Lung microvascular endothelial cell (primary cell): ENCODE results near the gene MOV10L1. TPM values are rescaled to one million over a fixed set of nuclear protein-coding genes. Genes with fewer than 3 reads are reported as not detected.

Experiments used
- DNase-seq, 2 donors: peaks; one replicate each; pipeline versions ENCODE4 v3.0.0 to v3.0.0-alpha.2; 2010; ENCODE audit warnings: low read depth in 2 of 2
- total RNA-seq: library from RNA; depleted of rRNA; stranded (reverse); fragments of >200 nt; gene quantifications from 2 replicates; pipeline ENCODE4 v1.2.1, GENCODE V29; 2014

Gene MOV10L1
- total RNA-seq = 22.7 and 44.2 TPM in 2 replicates

DNA sequence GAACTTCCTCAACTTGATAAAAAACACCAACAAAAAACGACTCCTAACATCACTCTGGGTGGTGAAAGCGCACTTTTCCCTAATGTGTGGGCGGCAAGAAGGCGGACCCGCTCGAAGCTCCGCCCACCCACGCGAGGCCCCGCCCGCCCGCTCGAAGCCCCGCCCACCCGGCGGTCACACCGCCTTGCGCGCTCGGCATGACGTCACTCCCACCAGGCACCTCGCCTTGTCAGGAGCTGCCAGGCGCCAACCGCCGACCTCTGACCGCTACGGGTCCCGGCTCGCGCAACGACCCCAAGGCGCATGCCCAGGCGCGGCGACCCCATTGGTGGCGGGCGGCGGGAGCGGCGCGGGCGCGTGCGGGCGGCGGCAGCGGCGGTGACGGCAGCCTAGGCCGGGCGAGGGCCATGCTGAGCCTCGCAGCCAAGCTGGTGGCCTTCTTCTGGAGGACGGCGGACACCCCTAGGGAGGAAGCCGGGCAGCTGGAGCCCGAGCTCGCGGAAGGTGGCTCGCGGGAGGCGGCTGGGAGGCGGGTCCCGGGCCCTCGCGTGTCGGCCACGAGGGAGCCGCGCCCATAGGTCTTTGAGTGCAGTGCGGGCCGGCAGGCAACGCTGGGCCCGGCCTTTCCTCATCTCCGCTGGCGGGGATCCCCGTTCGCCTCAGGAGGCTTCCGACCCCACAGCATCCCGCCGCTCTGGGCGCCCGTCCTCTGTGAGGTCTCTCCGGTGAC lies at the start of gene MOV10L1:
MOV10L1 (plus strand) TSS at position 325 of the 730 bp plus-strand sequence; CDS start at position 408, 83 bp downstream.
- DNase-seq = peak; percentile 50 to 59

DNA sequence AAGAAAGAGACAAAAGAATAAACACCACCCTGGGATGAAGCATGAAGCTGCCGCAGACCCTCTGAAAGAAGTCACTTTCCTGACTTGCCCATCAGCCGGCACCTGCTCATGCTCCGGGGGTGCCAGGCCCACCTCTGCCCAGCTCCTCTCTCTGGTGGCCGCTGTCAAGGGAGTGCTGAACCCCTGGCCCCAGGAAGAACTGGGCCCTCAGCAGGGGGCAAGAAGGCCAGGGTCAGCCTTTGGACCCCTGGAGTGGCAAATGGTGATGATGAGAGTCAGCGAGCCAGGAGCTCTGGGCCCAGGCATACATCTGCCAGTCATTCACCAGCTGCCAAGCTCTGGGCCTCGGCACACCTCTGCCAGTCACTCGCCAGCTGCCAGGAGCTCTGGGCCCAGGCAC lies 49.1 kb upstream of the MOV10L1 start:
- no peak for DNase-seq

DNA sequence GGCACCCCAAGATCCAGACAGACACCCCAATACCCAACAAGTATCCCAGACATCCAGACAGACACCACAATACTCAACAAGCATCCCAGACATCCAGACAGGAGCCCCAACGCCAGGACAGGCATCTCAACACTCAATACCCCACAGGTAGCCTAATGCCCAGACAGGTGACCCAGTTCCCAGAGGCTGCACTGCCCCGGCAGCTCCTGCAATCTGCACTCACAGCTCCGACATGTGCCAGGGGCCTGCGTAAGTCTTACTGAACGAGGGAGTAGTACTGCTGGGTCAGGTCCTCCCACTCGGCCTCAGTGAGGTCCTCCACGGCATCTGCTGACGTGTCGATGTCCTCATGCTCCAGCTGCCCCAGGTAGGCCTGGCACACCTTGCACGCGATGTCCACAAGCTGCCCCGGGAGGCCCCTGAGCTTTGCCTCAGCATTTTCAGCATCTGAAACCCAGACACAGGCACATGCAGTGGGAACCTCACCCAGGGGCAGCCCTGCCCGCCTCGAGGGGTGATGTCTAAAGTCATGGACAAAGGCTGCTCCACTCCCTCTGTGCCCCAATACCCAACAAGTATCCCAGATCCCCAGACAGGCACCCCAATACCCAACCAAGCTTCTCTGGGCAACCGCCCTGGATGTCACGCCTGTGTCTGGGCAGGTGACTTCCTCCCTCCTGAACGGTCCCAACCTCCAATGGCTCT lies 48.3 kb upstream of the MOV10L1 start:
- no peak for DNase-seq

DNA sequence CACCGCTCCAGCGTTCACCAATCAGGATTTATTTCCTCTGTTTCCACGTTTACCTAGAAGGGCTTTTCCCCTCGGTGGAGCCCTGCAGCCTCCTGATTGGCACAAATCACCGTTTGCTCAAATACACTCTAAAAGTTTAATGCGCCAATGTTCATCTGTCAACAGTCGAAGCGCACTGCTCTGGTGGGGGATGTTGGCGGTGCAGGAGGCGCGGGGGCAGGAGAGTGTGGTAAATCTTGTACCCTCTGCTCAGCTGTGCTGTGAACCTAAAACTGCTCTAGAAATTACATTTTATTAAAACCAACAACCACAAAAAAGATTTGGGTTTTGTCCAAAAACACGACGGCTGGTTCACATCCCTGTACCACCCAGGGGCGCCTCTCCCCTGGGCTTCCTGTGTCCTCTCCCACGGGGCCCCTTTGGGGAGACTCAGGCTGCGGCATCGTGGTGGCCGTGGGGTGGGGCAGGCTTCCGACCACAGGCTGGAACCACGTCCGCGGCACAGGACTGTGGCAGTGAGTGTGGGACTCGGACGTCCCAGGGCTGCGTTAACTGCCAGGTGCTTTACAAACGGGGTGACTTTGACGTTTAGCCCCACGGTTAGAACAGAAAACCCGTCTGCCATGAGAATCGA lies 45.2 kb upstream of the MOV10L1 start:
- DNase-seq = no peak

DNA sequence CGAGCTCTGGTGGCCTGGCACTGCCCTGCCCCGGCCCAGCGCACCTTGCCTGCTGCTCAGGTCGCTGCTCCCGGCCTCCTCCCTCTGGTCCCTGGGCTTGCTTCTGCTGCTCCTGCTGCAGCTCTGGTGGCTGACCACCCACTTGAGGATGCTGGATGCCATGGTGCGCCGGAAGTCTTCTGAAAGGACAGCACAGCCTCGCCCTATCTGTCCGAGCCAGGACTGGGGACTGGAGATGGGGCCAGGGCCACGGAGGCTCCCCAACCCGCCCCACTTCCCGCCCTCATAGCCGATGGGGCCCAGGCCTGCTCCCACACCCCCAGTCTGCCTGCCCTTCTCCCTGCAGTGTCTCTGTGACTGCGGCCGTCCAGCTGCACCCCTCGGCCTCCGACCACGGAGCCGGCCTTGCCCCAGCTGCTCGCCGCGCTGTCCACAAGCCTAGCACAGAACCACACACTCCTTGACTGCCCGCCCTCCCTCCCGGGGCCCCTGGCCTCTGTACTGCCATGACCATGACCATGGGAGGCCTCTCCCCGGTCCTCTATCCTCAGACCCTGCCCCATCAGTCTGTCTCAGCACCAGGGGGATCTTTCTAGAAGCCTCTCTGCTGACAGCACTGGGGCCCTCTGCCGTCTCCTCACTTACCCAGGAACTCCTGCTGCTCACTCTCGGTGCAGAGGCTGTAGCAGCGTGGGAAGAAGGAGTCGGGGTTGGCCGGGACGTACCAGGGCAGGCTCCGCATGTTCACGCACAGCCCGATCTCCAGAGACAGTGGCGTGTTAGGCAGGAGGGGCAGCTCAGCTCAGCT lies 44.4 kb upstream of the MOV10L1 start:
- DNase-seq = no peak

DNA sequence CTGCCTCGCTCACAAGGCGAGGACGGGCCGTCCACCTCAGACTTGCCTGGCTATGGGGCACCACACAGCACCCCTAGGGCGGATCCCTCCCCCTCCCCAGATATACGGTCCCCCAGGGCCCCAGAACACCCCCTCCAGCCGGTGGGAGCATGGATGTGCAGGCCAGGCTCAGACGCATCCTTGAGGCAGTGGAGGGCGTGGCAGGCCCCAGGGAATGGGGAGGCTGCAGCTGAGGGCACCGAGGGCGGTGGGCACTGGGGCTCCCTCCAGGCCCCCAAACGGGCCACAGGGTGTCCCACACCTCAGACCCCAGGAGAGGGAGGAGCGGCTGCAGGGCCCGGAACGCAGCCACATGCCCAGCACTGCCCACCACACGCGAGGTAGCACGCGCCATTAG lies 43.8 kb upstream of the MOV10L1 start:
- DNase-seq = no peak

DNA sequence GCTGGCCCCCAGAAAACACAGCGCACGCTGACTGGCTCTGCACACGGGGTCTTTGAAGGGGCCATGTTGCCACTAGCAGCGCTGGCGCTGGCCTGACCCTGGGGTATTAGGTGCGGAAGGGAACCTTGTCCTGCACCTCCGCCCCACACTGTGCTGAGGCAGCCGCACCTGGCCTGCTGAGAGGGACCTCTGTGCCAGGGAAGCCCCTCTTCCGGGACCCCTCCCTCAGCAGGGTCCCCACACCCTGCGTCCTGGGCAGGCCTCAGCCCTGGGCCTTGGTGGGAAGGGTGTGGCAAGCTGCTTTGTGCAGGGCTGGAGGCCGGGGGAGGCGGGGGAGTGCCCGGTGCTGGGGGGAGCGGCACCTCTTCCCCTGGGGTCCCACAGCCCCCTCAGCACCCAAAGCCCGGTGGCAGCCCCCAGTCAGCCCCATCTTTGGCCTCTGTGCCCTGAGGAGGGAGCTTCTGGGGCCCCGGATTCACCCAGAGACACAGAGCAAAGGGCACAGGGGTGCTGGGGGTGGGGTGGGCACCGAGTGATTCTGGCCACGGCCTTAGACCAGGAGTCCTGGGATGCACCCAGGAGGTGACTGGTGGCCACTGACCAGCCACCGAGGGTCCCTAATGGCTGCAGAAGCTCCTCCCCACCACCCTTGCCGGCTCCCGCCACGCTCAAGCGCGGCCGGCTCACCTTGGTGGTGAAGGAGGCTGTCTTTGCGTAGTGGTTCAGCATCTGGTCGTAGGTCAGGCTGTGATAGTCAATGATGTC lies 43.1 kb upstream of the MOV10L1 start:
- no peak for DNase-seq

DNA sequence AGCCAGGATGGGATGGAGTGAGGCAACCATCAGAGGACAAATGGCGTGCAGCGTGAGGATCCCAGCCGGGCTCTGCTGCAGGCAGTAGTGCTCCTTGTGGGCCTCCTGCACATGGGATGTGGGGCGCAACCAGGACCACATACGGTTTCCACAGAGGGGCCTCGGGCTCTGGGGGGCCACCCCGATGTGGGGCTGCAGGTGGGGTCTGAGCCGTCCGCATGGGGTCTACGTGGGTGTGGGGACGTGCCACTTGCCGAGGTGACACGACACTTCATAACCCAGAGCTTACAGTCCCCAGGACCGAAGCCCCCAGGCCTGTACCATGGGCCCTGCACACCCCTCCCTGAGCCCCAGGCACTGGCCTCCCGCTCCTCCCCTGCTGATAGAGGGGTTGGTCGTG lies 42.5 kb upstream of the MOV10L1 start:
- no peak for DNase-seq

DNA sequence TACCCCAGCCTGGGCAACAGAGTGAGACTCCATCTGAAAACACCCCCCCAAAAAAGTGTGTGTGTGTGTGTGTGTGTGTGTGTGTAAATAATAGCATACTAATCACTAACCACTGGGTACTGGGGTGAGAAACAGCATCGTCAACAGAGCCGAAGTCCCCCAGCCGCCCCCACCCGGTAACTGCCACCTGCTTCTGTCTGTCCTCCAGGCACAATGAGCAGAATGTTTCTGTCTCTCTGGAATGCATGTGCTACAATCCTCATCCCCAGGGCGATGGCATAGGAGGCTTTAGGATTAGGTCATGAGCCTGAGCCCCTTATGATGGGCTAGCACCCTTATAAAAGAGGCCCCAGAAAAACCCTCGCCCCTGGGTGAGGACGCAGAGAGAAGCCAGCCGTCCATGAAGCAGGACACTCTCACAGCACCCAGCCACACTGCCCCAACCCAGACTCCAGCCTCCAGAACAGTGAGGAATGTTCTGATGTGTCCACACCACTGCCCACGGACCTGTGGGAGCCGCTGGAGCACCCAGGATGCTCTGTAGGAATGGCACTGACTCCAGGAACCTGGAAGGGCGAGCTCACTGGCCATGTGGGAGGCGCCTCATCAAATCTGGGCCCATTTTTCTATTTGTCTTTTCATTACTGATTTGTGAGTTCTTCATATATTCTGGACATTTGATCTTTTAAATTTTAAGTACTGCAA lies 41.6 kb upstream of the MOV10L1 start:
- DNase-seq = no peak

DNA sequence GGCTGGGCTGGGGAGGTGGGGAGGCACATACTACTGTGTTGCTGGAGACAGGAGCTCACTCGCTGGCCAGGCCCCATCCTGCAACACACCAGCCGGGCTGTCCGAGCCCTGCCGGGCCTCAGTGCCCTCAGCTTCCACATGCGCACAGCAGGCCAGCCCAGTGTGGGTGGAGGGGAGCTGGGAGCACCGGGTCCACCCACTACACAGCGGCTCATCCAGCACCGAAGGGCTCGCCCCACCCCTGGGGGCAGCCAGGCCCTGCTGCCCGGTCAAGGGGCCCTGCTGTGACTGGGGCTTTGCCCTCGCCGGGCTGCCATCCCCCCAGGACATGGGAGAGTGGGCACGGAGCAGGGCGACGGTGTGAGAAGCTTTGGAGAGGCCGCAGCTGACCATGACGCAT lies 41.0 kb upstream of the MOV10L1 start:
- DNase-seq = no peak

DNA sequence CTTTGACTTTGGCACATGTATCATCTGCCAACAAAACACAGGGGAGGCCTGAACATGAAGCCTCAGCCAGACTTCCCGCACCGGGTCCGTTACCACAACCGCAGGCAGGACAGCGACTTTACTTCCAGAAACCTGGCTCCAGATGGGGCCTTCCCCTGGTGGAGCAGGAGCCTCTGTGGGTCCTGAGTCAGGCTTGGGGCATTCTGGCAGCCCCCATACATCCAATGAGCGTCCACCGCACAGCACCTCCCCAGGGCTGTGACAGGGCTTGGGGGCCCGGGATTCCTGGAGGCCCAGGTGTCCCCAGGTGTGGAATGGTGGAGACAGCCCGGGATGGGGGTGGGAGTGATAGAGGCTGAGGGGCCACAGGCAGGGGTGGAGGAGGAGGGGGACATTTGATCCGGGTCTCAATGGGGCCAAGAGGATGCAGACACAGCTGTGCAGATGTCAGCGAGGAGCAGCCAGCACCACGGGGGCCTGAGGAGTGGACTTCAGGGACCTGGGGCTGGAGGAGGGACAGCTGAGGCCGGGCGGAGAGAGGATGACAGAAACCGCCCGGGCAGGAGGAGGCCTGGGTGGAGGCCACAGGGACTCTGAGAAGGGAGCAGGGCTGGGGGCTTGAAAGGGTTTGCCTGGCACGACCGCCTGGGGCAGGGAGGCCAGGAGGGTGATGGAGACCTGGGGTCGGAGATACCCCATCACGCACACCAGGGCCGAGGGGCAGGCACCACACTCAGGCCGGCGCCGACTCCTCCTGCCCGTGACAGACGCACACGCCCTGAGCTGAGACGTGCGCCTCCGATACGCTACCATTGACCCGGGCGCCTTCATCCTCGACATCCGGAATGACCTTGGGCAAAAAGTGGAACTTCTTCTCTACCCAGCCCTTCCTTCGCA lies 40.3 kb upstream of the MOV10L1 start:
- DNase-seq = no peak

DNA sequence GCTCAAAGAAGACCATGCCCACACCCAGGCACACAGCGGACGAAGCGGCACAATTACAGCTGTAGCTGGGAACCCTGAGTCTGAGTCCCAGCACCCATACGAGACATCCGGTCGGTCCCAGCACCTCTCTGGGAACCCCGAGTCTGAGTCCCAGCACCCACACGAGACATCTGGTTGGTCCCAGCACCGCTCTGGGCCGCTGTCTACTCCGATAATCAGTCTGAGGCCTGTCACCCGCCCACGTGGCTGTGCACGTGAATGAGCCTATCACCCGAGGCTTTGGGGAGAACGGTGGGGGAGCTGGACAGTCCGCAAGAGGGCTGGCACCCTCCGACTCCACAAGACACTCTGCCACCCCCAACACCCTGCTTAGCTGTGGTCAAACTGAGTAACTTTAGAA lies 37.9 kb upstream of the MOV10L1 start:
- no peak for DNase-seq

DNA sequence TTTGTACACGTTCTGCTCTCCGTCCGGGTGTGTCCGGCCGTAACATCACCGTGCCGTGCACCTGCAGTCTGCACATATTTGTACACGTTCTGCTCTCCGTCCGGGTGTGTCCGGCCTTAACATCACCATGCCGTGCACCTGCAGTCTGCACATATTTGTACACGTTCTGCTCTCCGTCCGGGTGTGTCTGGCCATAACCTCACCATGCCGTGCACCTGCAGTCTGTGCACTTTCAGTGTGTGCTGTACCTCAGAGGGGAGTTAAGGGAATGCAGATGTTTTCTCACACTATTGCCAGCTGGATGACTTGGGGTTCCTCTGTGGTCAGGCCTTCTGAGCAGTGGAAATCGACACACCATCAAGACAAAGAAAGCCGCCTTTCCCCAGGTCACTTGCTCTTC lies 35.9 kb upstream of the MOV10L1 start:
- no peak for DNase-seq

DNA sequence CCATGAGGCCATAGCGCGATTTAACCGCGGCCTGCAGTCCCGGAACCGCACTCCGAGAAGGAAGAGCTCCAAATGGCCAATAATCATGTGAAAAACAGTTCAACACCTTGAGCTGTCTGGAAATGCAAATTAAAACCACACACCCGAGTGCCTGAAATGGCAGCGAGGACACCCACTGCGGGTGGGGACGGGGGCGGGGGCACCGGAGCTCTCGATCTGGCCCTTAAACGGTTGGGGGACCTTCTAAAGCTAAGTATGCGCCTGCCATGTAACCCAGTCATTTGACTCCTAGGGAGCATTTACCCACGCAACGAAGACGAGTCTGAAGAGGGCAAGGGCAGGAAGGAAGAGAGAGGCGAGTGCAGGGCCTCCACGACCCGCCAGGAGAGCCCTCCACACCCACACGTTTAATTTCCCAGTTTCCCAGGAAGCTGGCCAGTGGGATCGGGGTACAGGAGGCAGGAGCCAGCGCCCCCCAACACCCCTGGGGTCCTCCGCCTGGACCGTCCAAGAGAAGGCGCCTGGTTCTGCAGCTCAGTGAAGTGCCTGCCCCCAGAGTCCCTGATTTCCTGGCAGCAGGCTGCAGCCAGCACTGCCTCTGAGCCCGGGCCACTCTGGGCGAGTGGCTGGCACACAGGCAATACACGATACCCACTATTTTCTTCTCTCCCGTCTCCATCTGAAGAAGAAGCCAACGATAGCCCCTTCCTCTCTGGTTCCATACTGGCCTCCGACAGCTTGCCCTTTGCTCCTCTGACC lies 33.4 kb upstream of the MOV10L1 start:
- no peak for DNase-seq

DNA sequence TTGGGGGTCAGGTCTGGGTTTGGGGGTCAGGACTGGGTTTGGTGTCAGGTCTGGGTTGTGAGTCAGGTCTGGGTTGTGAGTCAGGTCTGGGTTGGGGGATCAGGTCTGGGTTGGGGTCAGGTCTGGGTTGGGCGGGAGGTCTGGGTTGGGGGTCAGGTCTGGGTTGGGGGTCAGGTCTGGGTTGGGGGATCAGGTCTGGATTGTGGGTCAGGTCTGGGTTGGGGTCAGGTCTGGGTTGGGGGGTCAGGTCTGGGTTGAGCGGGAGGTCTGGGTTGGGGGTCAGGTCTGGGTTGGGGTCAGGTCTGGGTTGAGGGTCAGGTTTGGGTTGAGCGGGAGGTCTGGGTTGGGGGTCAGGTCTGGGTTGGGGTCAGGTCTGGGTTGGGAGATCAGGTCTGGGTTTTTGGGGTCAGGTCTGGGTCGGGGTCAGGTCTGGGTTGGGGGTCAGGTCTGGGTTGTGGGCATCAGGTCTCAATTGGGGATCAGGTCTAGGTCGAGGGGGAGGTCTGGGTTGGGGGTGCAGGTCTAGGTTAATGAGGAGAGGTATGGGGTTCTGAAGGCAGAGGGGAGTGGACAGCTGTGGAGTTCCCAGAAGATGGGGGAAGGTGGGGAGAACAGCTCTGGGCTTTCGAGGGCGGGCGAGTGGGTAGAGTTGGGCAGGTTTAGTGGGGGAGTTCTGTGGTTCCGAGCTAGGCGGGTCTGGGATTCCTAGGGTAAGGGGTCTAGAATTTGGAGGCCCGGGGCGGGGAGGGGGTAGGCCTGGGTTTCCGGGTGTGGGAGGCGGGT lies 32.3 kb upstream of the MOV10L1 start:
- DNase-seq = no peak

DNA sequence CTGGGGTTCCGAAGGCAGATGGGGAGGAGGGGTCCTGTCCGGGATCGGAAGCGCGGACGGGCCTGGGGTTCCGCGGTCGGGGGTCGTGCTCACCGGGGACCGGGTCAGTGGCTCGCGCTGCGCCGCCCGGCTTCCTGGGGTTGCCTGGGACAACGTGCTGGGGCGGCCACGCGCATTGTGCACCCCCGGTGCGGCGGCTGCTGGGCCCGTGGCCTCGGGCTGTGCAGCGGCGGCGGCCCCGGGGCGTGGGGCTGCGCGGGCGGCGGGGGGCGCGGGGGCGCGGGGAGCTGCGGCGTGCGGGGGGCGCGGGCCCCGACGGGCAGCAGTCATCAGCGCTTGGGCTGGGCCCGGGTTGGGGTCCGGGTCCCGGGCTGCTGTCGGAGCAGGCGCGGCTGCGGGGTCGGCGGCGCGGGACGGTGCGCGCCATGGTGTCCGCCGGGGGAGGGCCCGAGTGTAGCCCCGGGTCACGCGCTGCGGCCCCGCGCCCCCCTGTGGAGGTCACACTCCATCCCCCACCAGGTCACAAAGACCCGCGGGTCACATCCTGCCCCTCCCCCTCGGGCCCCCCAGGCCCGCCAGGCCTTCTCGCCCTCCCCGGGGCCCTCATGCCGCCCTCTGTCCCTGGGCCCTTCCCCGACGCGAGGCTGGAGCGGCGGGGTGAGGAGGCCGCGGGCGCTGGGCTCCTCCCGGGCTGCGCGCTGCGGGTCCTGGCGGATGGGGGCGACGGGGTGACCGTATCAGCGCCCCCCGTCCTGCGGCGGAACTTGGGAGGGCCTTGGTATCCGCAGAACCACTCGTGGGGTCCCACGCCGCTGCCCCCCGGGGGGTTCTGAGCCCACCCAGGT lies 31.5 kb upstream of the MOV10L1 start, which contains the start of gene TTLL8:
TTLL8 (minus strand) TSS at position 238 of the 845 bp plus-strand sequence.
- DNase-seq = no peak
